ENCODE data around the gene ACSS1. TPM values are rescaled to one million over a fixed set of nuclear protein-coding genes. Genes with fewer than 3 reads are reported as not detected.

ACSS1 gene
- total RNA-seq, 1 donor from 2014 or later, result 13.5 TPM

DNA sequence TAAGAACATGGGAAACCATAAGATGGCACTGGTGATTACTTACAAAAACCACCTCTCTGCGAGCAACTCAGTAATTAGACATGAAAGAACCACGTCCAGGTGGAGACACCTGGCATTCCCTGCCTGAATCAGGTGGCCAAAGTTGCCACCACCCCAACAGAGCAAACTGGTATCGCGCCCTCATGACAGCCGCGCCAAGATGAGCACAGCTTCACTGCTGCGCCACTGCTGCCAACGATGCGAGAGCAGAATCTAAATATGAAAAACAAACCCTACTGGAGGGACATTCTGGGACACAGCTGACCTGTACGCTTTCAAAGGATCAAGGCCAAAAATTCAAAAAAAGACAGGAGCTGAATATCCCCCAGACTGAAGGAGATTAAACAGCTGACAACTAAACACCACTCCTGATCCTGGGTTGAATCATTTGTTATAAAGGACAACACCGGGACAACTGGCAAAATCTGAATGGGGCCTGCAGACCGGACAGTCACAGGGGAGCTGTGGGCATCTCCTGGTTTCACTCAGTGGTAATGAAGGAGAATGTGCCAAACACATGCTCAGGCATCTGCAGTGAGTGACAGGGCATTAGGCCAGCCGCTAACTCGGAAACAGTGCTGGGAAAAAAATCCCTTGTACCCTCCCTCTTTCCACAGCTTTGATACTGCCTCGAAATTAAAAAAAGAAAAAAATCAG is 91.5 kb downstream of the ACSS1 start:
- H3K4me3 Mint-ChIP-seq, result no peak overlapping the region
- H3K9me3 Mint-ChIP-seq, result no peaks in the 10 kb centered on the region
- peaks cover 16% of the 10 kb centered on the region for H3K4me1 Mint-ChIP-seq
- H3K27me3 Mint-ChIP-seq, result no peaks in the 10 kb centered on the region
- no peak overlapping the region for H3K27ac Mint-ChIP-seq
- DNase-seq, result no peak
- peaks cover 78% of the 10 kb centered on the region for H3K36me3 Mint-ChIP-seq (ENCODE audit: low read depth)
- intact Hi-C loops (cut with micrococcal nuclease), result no loop called here

DNA sequence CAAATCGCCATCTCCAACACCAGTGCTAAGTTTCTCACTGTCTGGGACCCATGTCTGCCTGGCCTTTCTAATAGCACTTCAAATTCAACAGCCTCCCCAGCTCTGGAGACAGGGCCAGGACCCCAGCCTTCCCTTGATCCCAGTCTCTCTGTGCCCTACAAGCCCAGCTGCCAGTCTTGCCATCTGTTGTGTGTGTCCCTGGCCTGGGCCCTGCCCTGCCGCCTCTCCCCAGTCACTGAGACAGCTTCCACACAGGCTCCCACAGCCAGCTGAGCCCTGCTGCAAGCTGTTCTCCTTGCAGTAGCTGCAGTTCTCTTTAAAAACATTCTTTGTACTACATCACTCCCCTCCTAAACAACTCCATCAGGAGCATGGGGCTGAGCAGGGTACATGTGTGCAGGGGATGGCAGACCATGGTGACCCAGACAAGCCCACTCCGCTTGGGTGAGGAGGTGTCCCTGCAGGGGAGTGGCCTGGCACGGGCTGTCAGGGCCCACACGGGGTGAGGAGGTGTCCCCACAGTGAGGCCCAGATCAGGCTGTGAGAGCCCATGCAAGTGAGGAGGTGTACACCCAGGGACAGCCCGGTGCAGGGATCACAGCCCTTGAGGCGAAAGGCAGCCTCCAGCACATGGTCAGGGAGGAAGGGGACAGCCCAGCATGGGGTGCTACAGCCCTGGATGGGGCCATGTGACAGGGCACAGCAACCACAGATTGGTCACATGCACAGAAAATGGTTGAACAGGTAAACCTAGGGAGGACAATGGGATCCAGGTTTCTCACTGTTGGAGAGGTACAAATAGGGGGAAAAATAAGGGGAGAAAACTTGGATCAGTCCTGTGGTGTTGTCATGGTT is 92.6 kb downstream of the ACSS1 start:
- H3K4me3 Mint-ChIP-seq, result no peak overlapping the region
- no peak for DNase-seq
- intact Hi-C loops (cut with micrococcal nuclease), result no loop called here
- H3K36me3 Mint-ChIP-seq (ENCODE audit: low read depth), result peaks cover 78% of the 10 kb centered on the region
- H3K27ac Mint-ChIP-seq, result peak overlapping the region; percentile 70
- no peaks in the 10 kb centered on the region for H3K27me3 Mint-ChIP-seq
- peaks cover 18% of the 10 kb centered on the region for H3K4me1 Mint-ChIP-seq
- no peaks in the 10 kb centered on the region for H3K9me3 Mint-ChIP-seq

DNA sequence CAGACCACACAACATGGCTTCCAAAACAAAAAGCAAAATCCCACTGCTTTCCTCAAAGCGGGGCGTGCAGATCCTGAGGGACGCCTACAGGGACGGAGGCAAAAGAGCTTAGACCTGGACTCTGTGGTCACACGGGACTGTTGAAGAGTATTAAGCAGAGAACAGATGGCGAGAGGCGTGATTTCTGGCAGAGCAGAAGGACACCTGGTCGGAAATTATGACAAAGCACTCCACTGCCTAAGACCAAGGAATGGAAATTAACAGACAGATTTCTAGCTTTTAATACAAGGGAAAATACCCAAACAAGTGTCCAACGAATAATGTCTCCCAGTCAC is 93.5 kb downstream of the ACSS1 start:
- Mint-ChIP-seq H3K4me3 (no peak overlapping the region), H3K9me3 (no peaks in the 10 kb centered on the region), H3K4me1 (peaks cover 18% of the 10 kb centered on the region), H3K27ac (peak overlapping the region; percentile 70), H3K36me3 (ENCODE audit: low read depth) (peaks cover 78% of the 10 kb centered on the region), H3K27me3 (no peaks in the 10 kb centered on the region)
- no peak for DNase-seq
- intact Hi-C loops (cut with micrococcal nuclease), result no loop called here

DNA sequence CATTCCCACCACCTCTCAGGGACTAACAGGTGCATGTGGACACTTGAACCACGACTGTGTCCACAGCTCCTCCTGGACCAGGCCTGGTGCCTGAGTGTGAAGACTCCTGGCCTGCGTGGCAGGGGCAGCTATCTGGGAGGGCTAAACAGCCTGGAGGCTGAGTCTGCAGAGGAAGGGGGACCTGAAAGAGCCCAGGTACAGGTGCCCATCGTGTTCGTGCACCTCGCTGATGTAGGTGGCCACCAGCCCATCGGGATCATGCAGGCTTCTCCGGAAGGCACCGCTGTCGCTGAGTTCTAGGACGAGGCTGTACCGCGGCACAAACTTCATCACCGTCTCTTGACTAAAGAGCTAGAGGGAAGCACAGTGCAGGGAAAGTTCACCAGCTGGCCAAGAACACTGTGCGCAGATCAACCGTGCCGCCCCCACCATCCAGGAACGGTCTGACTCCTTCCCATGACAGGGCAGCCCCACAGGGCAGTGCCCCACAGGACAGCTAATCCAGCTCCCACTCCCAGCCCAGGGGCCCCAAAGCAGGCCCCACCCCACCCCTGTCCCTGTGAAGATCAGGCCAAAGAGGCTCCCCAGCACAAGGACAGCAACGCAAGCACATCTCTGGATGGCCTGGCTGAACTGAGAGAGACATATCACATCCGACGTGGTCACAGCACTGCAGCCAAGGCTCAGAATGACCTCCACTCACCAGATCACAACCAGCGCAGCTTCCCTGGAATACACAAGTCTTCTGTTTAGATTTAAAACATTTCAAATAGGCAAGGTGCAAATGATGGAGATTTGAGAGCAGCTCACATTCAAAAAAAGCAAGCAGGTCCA is 94.0 kb downstream of the ACSS1 start:
- no peak overlapping the region for H3K4me3 Mint-ChIP-seq
- peak overlapping the region; percentile 70 for H3K27ac Mint-ChIP-seq
- H3K4me1 Mint-ChIP-seq, result peaks cover 18% of the 10 kb centered on the region
- no peaks in the 10 kb centered on the region for H3K9me3 Mint-ChIP-seq
- no peak for DNase-seq
- H3K36me3 Mint-ChIP-seq (ENCODE audit: low read depth), result peaks cover 76% of the 10 kb centered on the region
- no peaks in the 10 kb centered on the region for H3K27me3 Mint-ChIP-seq
- intact Hi-C loops (cut with micrococcal nuclease), result no loop called here

DNA sequence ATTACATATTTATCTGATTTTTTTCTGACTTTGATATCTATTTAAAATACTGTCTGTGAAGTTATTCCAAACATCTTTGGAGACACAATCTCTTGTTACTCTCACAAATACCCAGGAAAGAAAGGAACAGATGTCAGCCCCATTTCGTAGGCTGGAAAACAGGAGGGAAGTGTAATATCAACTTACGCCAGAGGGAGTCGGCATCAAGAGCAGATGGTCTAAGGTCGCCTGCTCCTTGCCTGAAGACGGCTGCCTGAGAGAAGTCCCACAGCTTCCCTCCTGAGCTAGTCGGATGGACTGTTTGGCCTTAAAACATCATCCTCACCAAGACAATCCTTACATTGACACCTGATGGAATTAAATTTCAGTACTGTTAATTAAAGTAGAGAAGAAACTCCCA is 95.4 kb downstream of the ACSS1 start:
- H3K27me3 Mint-ChIP-seq, result no peaks in the 10 kb centered on the region
- DNase-seq, result no peak
- no peaks in the 10 kb centered on the region for H3K9me3 Mint-ChIP-seq
- peaks cover 74% of the 10 kb centered on the region for H3K36me3 Mint-ChIP-seq (ENCODE audit: low read depth)
- peak overlapping the region; percentile 45 for H3K27ac Mint-ChIP-seq
- intact Hi-C loops (cut with micrococcal nuclease), result no loop called here
- H3K4me1 Mint-ChIP-seq, result peaks cover 17% of the 10 kb centered on the region
- no peak overlapping the region for H3K4me3 Mint-ChIP-seq

DNA sequence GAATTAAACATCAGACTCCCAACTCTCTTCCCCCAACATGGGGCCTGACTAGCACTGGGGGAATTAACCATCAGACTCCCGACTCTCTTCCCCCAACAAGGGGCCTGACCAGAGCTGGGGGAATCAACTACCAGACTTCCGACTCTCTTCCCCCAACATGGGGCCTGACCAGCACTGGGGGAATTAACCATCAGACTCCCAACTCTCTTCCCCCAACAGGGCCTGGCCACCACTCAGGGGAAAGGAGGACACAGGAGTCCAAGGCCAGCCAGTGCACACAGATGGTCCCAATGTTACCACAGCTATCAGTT is 95.8 kb downstream of the ACSS1 start:
- H3K27me3 Mint-ChIP-seq, result no peaks in the 10 kb centered on the region
- H3K36me3 Mint-ChIP-seq (ENCODE audit: low read depth), result peaks cover 73% of the 10 kb centered on the region
- H3K4me1 Mint-ChIP-seq, result peaks cover 17% of the 10 kb centered on the region
- H3K9me3 Mint-ChIP-seq, result no peaks in the 10 kb centered on the region
- DNase-seq, result no peak
- intact Hi-C loops (cut with micrococcal nuclease), result no loop called here
- H3K4me3 Mint-ChIP-seq, result no peak overlapping the region
- peak overlapping the region; percentile 45 for H3K27ac Mint-ChIP-seq

DNA sequence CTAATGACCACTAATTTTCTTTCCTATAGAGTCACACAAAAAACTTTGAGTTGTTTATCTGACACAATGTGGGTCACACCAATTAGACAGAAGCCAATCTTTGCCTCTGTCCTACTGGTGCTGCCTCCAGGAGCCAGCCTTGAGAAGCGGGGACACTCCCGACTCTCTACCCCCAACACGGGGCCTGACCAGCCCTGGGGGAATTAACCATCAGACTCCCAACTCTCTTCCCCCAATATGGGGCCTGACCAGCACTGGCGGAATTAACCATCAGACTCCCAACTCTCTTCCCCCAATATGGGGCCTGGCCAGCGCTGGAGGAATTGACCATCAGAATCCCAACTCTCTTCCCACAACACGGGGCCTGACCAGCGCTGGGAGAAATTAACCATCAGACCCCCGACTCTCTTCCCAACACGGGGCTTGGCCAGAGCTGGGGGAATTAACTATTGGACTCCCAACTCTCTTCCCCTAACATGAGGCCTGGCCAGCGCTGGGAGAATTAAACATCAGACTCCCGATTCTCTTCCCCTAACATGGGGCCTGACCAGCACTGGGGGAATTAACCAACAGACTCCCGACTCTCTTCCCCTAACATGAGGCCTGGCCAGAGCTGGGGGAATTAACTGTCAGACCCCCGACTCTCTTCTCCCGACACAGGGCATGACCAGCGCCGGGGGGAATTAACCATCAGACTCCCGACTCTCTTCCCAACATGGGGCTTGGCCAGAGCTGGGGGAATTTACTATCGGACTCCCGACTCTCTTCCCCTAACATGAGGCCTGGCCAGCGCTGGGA is 96.4 kb downstream of the ACSS1 start:
- Mint-ChIP-seq H3K9me3 (no peaks in the 10 kb centered on the region), H3K4me1 (peaks cover 17% of the 10 kb centered on the region), H3K27ac (peak overlapping the region; percentile 73), H3K36me3 (ENCODE audit: low read depth) (peaks cover 75% of the 10 kb centered on the region), H3K27me3 (no peaks in the 10 kb centered on the region), H3K4me3 (no peak overlapping the region)
- intact Hi-C loops (cut with micrococcal nuclease), result no loop called here
- no peak for DNase-seq

DNA sequence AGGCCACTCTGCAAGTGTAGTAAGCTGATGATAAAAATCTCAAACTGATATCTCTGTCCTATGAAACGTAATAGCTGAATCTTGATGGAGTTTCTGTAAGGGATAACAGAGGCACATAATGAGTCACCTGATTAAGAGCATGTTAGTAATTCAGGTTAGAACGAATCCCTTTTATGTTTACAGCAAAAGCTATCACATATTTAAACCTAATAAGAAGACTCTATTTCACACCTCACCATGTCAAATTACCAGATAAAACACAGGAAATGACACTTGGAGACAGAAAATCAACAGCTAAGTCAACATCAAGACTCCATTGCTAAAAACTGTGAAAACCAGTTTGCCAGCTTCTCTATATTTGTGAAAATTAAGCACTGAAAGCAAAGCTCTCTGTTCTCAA is 97.1 kb downstream of the ACSS1 start:
- intact Hi-C loops (cut with micrococcal nuclease), result no loop called here
- Mint-ChIP-seq H3K4me1 (peaks cover 14% of the 10 kb centered on the region), H3K4me3 (no peak overlapping the region), H3K9me3 (no peaks in the 10 kb centered on the region), H3K36me3 (ENCODE audit: low read depth) (peaks cover 73% of the 10 kb centered on the region), H3K27ac (peak overlapping the region; percentile 73), H3K27me3 (no peaks in the 10 kb centered on the region)
- no peak for DNase-seq

DNA sequence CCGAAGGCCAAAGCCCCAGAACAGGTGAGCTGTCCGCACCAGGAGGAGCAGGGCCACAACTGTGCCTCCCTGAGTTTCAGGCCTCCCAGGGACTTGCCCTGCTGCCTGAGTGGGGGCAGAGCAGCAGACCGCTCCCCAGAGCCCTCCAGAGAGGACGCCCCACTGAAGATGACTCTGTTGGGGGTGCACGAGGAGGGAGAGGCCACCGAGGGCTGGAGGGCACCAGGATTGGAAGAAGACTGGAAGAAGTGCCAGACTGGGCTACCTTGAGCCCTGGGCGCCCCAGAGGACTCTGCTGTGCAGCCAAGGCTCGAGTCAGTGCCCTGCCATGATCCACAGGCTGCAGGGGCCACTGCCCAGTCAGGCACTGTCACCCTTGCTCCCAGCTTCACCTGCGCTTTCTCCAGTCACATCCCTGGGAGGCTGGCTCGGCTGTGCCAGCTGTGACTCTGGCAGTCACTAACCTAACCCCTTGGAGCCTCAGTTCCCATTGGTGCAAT is 97.6 kb downstream of the ACSS1 start:
- Mint-ChIP-seq H3K9me3 (no peaks in the 10 kb centered on the region), H3K27me3 (no peaks in the 10 kb centered on the region), H3K27ac (peak overlapping the region; percentile 73), H3K4me1 (peaks cover 17% of the 10 kb centered on the region), H3K4me3 (no peak overlapping the region), H3K36me3 (ENCODE audit: low read depth) (peaks cover 73% of the 10 kb centered on the region)
- intact Hi-C loops (cut with micrococcal nuclease), result no loop called here
- DNase-seq, result no peak

DNA sequence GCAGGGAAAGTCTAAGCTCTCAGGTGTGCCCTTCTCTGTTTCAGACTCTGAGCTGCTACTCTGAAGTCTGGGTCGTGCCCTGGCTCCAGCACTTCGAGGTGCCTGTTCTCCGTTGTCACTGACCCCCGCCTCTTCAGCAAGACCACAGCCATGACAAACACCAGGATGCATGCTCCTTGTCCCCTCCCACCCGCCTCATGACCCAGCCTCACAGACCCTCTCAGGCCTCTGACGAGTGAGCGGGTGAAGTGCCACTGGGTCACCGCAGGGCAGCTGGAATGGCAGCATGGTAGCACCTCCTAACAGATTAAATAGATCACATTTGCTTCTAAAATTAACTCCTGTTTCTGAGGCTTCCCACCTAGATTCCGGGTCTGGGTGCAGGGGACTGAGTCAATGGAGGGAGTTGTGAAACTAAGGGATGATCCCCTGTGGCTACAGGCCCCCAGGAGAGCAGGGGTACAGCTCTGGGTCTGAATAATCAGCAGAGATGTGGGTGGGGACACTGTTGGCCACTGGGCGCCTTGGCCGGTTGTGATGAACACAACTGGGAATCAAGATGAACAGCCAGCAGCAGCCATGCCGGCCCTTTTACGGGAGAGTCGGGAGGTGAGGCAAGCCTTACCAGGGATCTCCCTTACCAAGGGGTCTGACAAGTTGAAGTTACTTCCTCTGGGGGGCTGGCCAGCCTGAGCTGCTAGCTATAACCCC is 98.2 kb downstream of the ACSS1 start:
- intact Hi-C loops (cut with micrococcal nuclease), result no loop called here
- no peaks in the 10 kb centered on the region for H3K9me3 Mint-ChIP-seq
- H3K4me3 Mint-ChIP-seq, result no peak overlapping the region
- peaks cover 18% of the 10 kb centered on the region for H3K4me1 Mint-ChIP-seq
- H3K27ac Mint-ChIP-seq, result peak overlapping the region; percentile 29
- DNase-seq, result no peak
- peaks cover 73% of the 10 kb centered on the region for H3K36me3 Mint-ChIP-seq (ENCODE audit: low read depth)
- no peaks in the 10 kb centered on the region for H3K27me3 Mint-ChIP-seq

DNA sequence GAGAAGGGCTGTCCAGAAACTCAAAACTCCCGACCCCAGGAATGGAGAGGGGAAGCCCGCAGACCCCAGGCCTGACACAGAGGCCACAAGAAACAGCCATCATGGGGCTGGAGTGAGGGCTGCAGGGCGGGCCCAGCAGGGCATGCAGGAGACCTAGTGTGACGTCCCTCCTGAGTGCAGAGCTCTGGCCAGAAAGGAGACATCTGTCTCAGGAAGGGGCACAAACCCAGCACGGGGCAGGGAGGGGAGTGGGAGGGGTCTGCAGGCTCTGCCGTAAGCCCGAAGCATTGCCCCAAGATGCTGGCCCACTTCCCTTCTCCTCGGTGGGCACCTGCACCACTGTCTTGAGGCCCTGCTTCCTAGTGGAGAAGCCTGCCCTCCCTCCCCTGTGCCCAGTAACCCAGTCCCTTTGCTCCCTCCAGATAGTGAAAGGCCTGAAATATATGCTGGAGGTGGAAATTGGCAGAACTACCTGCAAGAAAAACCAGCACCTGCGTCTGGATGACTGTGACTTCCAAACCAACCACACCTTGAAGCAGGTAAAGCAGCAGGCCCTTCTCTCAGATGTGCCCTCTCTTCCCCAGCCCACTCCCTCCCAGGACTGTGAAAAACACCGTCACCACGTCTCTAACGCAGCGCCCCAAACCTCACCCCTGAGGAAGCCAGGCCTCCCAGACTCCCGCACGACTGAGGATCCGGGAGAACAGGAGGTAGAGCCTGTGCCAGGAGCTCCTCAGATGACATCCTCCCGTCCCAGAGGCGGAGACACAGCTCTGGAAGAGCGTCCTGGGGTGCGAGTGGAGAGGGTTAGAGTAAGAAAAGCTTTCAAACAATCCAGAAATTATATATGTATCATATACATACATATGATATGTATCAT is 99.2 kb downstream of the ACSS1 start:
- no peaks in the 10 kb centered on the region for H3K27me3 Mint-ChIP-seq
- no peak overlapping the region for H3K27ac Mint-ChIP-seq
- H3K4me3 Mint-ChIP-seq, result no peak overlapping the region
- no peaks in the 10 kb centered on the region for H3K9me3 Mint-ChIP-seq
- peaks cover 70% of the 10 kb centered on the region for H3K36me3 Mint-ChIP-seq (ENCODE audit: low read depth)
- intact Hi-C loops (cut with micrococcal nuclease), result no loop called here
- DNase-seq, result no peak
- H3K4me1 Mint-ChIP-seq, result peaks cover 18% of the 10 kb centered on the region

DNA sequence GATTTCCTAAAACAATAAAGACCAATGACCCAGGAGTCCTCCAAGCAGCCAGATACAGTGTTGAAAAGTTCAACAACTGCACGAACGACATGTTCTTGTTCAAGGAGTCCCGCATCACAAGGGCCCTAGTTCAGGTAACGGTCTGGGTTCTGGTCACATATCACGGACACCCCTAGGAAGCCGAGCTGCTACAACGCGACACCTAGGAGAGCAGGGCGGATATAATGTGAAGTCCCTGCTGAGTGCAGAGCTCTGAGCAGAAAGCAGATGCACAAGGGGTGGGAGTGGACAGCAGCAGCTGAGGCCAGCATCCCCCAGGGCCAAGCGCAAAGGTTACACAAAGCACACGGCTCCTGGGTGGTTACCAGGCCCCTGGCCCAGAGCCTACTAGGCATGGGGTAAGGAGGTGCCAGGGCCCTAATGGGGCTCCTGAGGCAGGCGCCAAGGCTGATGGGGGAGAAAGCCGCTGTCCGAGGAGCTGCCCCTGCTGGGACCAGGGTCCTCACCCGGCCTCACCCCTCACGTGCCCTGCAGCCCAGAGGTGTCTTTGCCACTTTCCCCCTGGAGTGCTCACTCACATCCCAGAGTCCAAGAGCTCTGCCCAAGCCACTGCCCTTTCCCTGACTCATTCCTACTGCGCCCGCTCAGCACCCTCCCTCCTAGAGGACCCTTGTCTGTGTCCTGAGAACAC is 100.5 kb downstream of the ACSS1 start:
- intact Hi-C loops (cut with micrococcal nuclease), result no loop called here
- no peak for DNase-seq
- H3K36me3 Mint-ChIP-seq (ENCODE audit: low read depth), result peaks cover 62% of the 10 kb centered on the region
- H3K9me3 Mint-ChIP-seq, result no peaks in the 10 kb centered on the region
- no peak overlapping the region for H3K4me3 Mint-ChIP-seq
- H3K27me3 Mint-ChIP-seq, result no peaks in the 10 kb centered on the region
- H3K4me1 Mint-ChIP-seq, result peaks cover 28% of the 10 kb centered on the region
- H3K27ac Mint-ChIP-seq, result peak overlapping the region; percentile 71

All from activated CD4-positive, alpha-beta T cell treated with anti-CD3 and anti-CD28 coated beads, Interleukin-2, amount 10 ng/mL, durations not matched to agents 24 days and 14 days (primary cell).